Endothelial cell (in vitro differentiated cells): ENCODE measurements around the gene PEMT. TPM values are rescaled to one million over a fixed set of nuclear protein-coding genes. Genes with fewer than 3 reads are reported as not detected.

Experiments
- DNase-seq: peaks from one replicate; pipeline ENCODE4 v3.0.0; 2021; ENCODE audit warnings: low spot score
- H3K27ac Mint-ChIP-seq: one replicate; pipeline ENCODE4 v1.8.0; 2021; ENCODE audit warnings: mixed read lengths, inconsistent platforms; ENCODE audit not compliant: unreplicated experiment
- H3K27me3 Mint-ChIP-seq: one replicate; pipeline ENCODE4 v1.8.0; 2021; ENCODE audit warnings: mild to moderate bottlenecking, moderate library complexity, mixed read lengths, inconsistent platforms; ENCODE audit not compliant: unreplicated experiment
- H3K36me3 Mint-ChIP-seq: one replicate; pipeline ENCODE4 v1.8.0; 2021; ENCODE audit warnings: mild to moderate bottlenecking, low read depth, mixed read lengths, inconsistent platforms; ENCODE audit not compliant: unreplicated experiment
- H3K4me1 Mint-ChIP-seq: one replicate; pipeline ENCODE4 v1.8.0; 2021; ENCODE audit warnings: mild to moderate bottlenecking, mixed read lengths, inconsistent platforms; ENCODE audit not compliant: unreplicated experiment
- H3K4me3 Mint-ChIP-seq: one replicate; pipeline ENCODE4 v1.8.0; 2021; ENCODE audit warnings: mild to moderate bottlenecking, mixed read lengths, inconsistent platforms; ENCODE audit not compliant: unreplicated experiment
- H3K9me3 Mint-ChIP-seq: one replicate; pipeline ENCODE4 v1.8.0; 2021; ENCODE audit warnings: mixed read lengths, inconsistent platforms; ENCODE audit not compliant: unreplicated experiment
- total RNA-seq: library from RNA; stranded (reverse); fragmentation: NEBNext Ultra II Directional; extraction: Animal tissue kit (Norgen Biotek cat#: 25700); gene quantifications from one replicate; pipeline ENCODE4 v1.2.1, GENCODE V29; 2021; ENCODE audit not compliant: unreplicated experiment
- TF ChIP-seq, protein P1 (sequence below): fragments of 200-600 bp; sonication (generic); IDR thresholded peaks from one replicate; pipeline ENCODE4 v1.5.0; 2021; ENCODE audit warnings: antibody characterized with exemption; ENCODE audit not compliant: unreplicated experiment

The PEMT gene
- total RNA-seq, 1 donor from 2014 or later: 29.7 TPM

DNA sequence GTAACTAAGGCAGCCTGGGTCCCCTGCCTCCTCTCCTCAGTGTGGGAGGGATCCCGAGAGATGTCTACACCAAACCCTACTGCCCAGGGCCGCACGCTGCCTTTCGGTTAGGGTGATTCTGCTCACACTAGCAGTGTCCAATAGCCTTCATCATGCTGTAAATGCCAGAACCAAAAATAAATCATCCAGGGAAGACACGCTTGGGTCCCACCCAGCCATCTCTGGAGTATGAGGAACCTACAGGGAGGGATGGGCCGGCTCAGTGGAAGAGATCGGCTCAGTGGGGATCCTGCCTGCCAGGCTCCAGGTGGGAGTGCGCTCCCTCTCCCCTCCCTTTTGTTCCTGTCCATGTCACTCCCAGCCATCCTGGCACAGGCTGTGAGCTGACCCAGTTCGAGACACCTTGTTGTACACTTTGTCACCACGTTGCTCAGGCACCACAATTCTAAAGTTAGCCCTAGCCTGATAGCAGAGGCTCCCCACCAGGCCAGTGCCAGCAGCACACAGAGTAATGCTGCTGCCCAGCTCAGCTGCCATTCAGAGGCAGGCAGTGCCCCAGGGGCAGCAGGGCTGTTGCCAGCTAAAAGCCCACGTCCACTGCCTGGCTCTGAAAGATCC, 24.5 kb downstream of the PEMT start:
- Mint-ChIP-seq H3K4me1 (peaks cover 7% of the 10 kb centered on the region), H3K9me3 (no peaks in the 10 kb centered on the region), H3K27me3 (peaks cover 9% of the 10 kb centered on the region), H3K27ac (no peak overlapping the region), H3K4me3 (no peak overlapping the region), H3K36me3 (no peaks in the 10 kb centered on the region)
- DNase-seq: no peak
- TF ChIP-seq, protein P1, sequence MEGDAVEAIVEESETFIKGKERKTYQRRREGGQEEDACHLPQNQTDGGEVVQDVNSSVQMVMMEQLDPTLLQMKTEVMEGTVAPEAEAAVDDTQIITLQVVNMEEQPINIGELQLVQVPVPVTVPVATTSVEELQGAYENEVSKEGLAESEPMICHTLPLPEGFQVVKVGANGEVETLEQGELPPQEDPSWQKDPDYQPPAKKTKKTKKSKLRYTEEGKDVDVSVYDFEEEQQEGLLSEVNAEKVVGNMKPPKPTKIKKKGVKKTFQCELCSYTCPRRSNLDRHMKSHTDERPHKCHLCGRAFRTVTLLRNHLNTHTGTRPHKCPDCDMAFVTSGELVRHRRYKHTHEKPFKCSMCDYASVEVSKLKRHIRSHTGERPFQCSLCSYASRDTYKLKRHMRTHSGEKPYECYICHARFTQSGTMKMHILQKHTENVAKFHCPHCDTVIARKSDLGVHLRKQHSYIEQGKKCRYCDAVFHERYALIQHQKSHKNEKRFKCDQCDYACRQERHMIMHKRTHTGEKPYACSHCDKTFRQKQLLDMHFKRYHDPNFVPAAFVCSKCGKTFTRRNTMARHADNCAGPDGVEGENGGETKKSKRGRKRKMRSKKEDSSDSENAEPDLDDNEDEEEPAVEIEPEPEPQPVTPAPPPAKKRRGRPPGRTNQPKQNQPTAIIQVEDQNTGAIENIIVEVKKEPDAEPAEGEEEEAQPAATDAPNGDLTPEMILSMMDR: no peak

DNA sequence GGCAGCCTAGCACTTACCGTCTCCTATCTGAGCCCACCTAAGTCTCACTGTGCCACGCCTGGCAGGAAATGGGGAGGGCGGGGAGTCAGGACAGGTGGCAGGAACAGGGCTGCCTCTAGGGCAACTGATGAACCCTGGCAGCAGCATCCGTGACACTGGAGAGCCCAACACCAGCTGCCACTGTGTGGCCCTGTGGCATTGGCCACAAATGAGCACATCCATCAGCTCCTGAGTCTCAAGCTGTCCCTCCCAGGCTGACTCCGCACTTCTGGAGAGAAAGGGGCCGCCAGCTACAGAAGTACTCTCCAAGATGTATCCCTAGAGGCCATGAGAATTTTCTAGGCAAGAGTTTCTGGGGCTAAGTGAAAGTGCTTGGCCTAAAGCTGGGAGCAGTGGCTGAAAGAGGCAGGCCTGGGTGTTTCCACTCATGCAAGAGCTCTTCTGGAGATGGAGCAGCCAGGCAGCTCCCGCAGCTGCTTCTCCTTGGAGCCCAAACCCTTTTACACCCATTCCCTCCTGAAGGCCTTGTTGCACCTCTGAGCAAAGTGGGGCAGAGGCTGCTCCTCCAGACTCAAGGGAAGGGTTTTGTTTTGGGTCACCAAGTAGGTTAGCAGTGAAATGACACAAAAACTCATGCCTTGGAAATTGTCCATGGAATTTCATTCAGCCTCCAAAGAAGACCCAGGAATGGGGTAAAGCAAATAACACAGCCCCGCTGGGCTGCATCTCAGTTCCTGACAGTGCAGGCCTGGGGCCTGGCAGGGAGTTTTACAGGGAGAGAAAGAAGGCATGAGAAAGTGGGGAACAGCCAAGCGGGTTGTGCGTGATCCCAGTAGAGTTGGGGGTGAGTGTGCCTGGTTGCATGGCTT, 25.8 kb downstream of the PEMT start:
- H3K4me3 Mint-ChIP-seq: no peak overlapping the region
- H3K27ac Mint-ChIP-seq: no peak overlapping the region
- TF ChIP-seq, protein P1: no peak
- no peak for DNase-seq
- H3K27me3 Mint-ChIP-seq: peaks cover 9% of the 10 kb centered on the region
- H3K36me3 Mint-ChIP-seq: no peaks in the 10 kb centered on the region
- peaks cover 5% of the 10 kb centered on the region for H3K4me1 Mint-ChIP-seq
- no peaks in the 10 kb centered on the region for H3K9me3 Mint-ChIP-seq

DNA sequence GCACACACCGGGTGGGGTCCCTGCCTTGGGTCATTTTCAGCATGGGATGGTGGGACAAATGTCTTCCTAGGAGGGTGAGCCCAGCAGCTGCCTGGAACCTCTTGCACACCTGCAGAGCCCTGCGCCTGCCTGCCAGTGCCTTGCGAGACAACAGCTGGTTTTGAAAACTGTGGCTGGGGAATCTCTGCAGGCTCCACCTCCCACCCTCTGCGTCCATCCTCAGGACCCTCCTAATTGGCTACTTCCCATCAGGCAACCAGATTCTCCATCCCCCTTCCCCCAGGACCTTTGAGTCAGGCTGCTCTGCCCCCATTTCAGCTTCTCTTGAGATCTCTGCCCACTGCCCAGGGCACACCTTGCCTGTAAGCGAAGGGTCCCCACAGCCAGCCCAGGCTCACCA, 26.6 kb downstream of the PEMT start:
- DNase-seq: no peak
- H3K27ac Mint-ChIP-seq: no peak overlapping the region
- H3K4me1 Mint-ChIP-seq: peaks cover 5% of the 10 kb centered on the region

GRCh38 chr17:17564323-17564722, 27.2 kb downstream of the PEMT start:
- Mint-ChIP-seq H3K9me3 (no peaks in the 10 kb centered on the region), H3K36me3 (no peaks in the 10 kb centered on the region), H3K4me1 (peaks cover 5% of the 10 kb centered on the region)

More for the DNA sequence above, 26.6 kb downstream of the PEMT start:
- no peaks in the 10 kb centered on the region for H3K36me3 Mint-ChIP-seq
- no peaks in the 10 kb centered on the region for H3K9me3 Mint-ChIP-seq
- TF ChIP-seq, protein P1: no peak
- peaks cover 9% of the 10 kb centered on the region for H3K27me3 Mint-ChIP-seq
- no peak overlapping the region for H3K4me3 Mint-ChIP-seq

More at GRCh38 chr17:17564323-17564722, 27.2 kb downstream of the PEMT start:
- H3K4me3 Mint-ChIP-seq: no peak overlapping the region
- H3K27me3 Mint-ChIP-seq: peaks cover 9% of the 10 kb centered on the region
- TF ChIP-seq, protein P1: no peak
- no peak overlapping the region for H3K27ac Mint-ChIP-seq
- no peak for DNase-seq
